Prostate gland (tissue), 2 donors: ENCODE results near the gene CCDC74A. TPM values are rescaled to one million over a fixed set of nuclear protein-coding genes. Genes with fewer than 3 reads are reported as not detected.
A peak's percentile ranks its signal among the peaks of the same experiment; 100 is the strongest.
"Not testable (repeated sequence)": the region's sequence is repeated elsewhere in the genome, so short reads cannot be mapped to it uniquely, and the experiment has no call there.

Source experiments
- DNase-seq: peaks from one replicate; pipeline ENCODE4 v3.0.0-alpha.2; 2019; ENCODE audit warnings: low spot score
- H3K27ac ChIP-seq, 2 donors: fragments of 200-600 bp; sonication (generic); 2 replicates each; pipeline ENCODE4 v1.5.1; 2017 to 2019
- H3K27me3 ChIP-seq: fragments of 200-600 bp; sonication (generic); replicated peaks from 2 replicates; pipeline ENCODE4 v1.5.1; 2019; ENCODE audit not compliant: insufficient read depth
- H3K36me3 ChIP-seq, 2 donors: fragments of 200-600 bp; sonication (generic); 1 replicate in 1 of 2; 2 replicates in 1 of 2; pipeline versions ENCODE4 v1.5.1 to v1.8.1; 2017 to 2019
- H3K4me1 ChIP-seq: fragments of 200-600 bp; sonication (generic); replicated peaks from 2 replicates; pipeline ENCODE4 v1.5.1; 2019
- H3K4me3 ChIP-seq, 2 donors: fragments of 200-600 bp; sonication (generic); 2 replicates each; pipeline ENCODE4 v1.5.1; 2017 to 2019
- H3K9me3 ChIP-seq: fragments of 200-600 bp; sonication (generic); 2 replicates; pipeline ENCODE4 v1.5.1; 2017
- POLR2A ChIP-seq: fragments of 450-650 bp; IDR thresholded peaks from one replicate; pipeline ENCODE4 v1.6.1; 2016; ENCODE audit warnings: antibody characterized with exemption, mild to moderate bottlenecking
- POLR2AphosphoS5 ChIP-seq: sonication (generic); formaldehyde crosslinking; IDR thresholded peaks from one replicate; pipeline ENCODE4 v1.6.1; 2017; ENCODE audit warnings: antibody characterized with exemption
- WGBS: methylation state at CpG from one replicate; pipeline ENCODE4 v1.1.5; 2018; 5-methylcytosine and 5-hydroxymethylcytosine counted together
- intact Hi-C: fragments of 100-400 bp; cut with DNase I; formaldehyde crosslinking; loops from one replicate; pipeline ENCODE4 v1.14.2; 2022
- total RNA-seq, 2 donors: library from RNA; depleted of rRNA; stranded (reverse); fragments of >200 nt; gene quantifications; one replicate each; pipeline ENCODE4 v1.1.0, GENCODE V29; 2016
- TF ChIP-seq, protein P1 (sequence below), 4 experiments: fragments of 200-600 bp in 2 of 4; fragments of 450-650 bp in 2 of 4; sonication (generic) in 2 of 4; IDR thresholded peaks; 1 replicate in 3 of 4; 2 replicates in 1 of 4; pipeline ENCODE4 v1.5.1; 2016 to 2019; ENCODE audit warnings: antibody characterized with exemption in 4 of 4, mild to moderate bottlenecking in 2 of 4, moderate library complexity in 2 of 4

CCDC74A gene
- total RNA-seq, 2 donors from 2014 or later = 15.5 to 95.5 TPM

DNA sequence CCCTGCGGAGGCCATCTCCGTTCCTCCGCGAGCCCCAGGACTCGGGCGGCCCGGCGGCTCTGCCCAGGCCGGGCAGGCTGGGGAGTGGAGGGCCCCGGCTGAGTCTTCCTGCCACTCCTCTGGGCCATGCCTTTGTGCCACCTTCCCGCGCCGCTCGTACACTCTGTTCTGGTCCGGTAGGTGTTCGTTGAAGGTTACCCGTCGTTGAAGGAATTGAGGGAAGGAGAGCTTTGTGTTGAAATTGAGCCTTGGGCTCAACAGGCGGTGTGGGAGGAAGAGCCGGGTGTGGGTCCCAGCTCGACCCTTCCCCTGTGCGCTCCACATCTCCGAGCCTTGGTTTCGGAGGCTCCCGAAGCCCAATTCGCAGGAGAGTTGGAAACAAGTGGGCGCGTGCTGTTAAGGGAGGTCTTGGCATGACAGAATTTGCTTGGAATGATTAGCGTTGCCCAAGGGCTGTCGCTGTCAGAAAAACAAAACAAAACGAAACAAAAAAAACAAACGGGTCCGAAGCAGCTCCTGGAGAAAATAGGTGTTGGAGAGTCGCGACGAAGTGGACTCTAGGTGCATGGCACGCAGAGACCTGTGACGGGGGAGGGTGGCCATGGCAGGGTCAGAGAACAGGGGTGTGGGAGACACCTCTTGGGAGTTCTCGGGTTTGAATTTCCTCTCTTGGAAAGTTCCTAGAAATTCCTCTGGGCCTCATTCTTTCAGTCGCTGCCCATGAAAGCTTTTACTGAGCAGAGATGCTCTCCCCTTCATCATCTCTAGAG, 34.3 kb upstream of the CCDC74A start:
- intact Hi-C loops = no loop called here
- Histone ChIP-seq H3K27ac (peak overlapping the region; percentile 90 to 92), H3K9me3 (no peaks in the 10 kb centered on the region), H3K4me1 (no peaks in the 10 kb centered on the region), H3K27me3 (no peaks in the 10 kb centered on the region), H3K36me3 (no peaks in the 10 kb centered on the region), H3K4me3 (peak overlapping the region; percentile 68 to 79)
- TF ChIP-seq, protein P1, sequence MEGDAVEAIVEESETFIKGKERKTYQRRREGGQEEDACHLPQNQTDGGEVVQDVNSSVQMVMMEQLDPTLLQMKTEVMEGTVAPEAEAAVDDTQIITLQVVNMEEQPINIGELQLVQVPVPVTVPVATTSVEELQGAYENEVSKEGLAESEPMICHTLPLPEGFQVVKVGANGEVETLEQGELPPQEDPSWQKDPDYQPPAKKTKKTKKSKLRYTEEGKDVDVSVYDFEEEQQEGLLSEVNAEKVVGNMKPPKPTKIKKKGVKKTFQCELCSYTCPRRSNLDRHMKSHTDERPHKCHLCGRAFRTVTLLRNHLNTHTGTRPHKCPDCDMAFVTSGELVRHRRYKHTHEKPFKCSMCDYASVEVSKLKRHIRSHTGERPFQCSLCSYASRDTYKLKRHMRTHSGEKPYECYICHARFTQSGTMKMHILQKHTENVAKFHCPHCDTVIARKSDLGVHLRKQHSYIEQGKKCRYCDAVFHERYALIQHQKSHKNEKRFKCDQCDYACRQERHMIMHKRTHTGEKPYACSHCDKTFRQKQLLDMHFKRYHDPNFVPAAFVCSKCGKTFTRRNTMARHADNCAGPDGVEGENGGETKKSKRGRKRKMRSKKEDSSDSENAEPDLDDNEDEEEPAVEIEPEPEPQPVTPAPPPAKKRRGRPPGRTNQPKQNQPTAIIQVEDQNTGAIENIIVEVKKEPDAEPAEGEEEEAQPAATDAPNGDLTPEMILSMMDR (IDR thresholded peaks at IDR 0.05) = no peak
- no peak for TF ChIP-seq POLR2AphosphoS5
- no peak for TF ChIP-seq POLR2A
- no peak for DNase-seq
- WGBS = 1% methylated on average over 28 of the region's 40 CpGs

GRCh38 chr2:131495506-131495905, 32.2 kb upstream of the CCDC74A start:
- H3K27ac ChIP-seq, intact Hi-C loops, H3K4me3 ChIP-seq, H3K4me1 ChIP-seq, H3K9me3 ChIP-seq, DNase-seq, H3K27me3 ChIP-seq, H3K36me3 ChIP-seq: not testable (repeated sequence)
- WGBS = 96% methylated on average over 1 of the region's 1 CpG

DNA sequence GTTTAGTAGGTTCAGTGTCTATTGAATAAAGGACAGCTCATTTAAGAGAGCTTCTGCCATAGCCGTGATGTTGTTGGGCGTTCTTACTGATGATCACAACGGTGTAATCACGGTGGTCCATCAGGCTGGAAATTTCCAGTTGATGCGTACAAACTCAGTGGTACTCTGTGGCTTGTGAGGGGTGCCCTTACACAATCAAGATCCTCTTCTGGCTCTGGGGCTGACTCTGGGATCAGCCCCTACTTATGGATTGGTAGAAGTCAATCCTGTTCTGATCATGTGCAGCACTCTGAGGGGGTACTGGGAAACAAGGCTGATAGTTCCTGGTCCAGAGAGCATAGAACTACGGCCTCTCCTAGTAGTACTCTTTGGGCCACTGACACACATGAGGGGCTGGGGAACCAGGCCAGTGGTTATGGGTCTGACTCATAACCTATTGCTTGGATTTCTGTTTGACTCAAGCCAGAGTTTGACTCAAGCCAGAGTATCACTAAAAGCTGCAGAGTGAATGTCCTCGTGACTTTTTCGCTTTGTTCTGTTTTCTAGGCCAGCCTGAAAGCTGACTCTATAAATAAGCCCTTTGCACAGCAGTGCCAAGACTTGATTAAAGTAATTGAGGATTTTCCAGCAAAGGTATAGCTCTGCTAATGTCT, 29.2 kb upstream of the CCDC74A start:
- H3K4me1 ChIP-seq, DNase-seq, H3K27ac ChIP-seq, H3K9me3 ChIP-seq, H3K27me3 ChIP-seq, intact Hi-C loops, H3K36me3 ChIP-seq, H3K4me3 ChIP-seq: not testable (repeated sequence)
- WGBS = 82% methylated on average over 8 of the region's 8 CpGs

- 88% methylated on average over 4 of the region's 4 CpGs for WGBS
- H3K27me3 ChIP-seq, H3K4me1 ChIP-seq, H3K4me3 ChIP-seq, H3K9me3 ChIP-seq, H3K27ac ChIP-seq, H3K36me3 ChIP-seq, DNase-seq, intact Hi-C loops: not testable (repeated sequence)
Measured at GRCh38 chr2:131503587-131503986, 24.1 kb upstream of the CCDC74A start.

GRCh38 chr2:131504082-131504750, 23.5 kb upstream of the CCDC74A start:
- WGBS = 94% methylated on average over 7 of the region's 7 CpGs
- H3K36me3 ChIP-seq, intact Hi-C loops, H3K27ac ChIP-seq, H3K4me3 ChIP-seq, H3K9me3 ChIP-seq, H3K4me1 ChIP-seq, DNase-seq, H3K27me3 ChIP-seq: not testable (repeated sequence)

- H3K4me3 ChIP-seq = no peak overlapping the region
- WGBS = 94% methylated on average over 5 of the region's 9 CpGs
- peaks cover 0 to 9% of the 10 kb centered on the region in 2 donors for H3K36me3 ChIP-seq
- no peaks in the 10 kb centered on the region for H3K9me3 ChIP-seq
- intact Hi-C loops = no loop called here
- H3K27ac ChIP-seq = no peak overlapping the region
- H3K27me3 ChIP-seq = no peaks in the 10 kb centered on the region
- no peaks in the 10 kb centered on the region for H3K4me1 ChIP-seq
- no peak for DNase-seq
- TF ChIP-seq, protein P1 (IDR thresholded peaks at IDR 0.05) = no peak
Measured at GRCh38 chr2:131509615-131510014, 18.1 kb upstream of the CCDC74A start.

DNA sequence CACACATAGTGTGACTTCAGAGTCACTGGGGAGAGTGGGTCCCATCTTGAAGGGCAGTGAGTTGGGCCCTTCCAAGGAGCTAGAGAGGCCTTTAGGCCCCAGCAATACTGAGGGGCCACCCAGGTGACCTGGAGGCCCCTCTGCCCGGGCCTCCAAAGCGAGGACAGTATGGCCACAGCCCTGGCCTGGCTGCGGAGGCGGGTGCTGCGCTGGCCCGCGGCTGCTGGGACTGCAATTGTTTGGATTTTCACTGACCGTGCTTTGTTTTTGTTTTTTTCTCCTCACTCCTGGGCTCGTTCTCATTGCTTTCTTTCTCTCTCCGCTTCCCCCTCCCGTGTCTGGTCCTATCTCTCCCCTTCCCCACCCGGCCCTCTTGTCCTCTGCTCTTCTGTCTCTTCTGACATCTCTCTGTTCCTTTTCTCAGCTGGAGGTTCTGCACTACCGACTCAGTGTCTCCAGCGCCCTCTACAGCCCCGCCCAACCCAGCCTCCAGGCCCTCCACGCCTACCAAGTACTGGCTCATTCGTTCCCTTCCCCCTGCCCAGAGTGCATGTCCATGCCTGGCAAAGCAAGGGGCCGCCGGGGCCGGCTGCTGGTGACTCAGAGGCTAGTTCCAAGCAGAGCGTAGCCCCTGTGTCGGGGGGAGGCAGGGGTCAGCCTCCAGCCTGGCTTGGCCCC, 16.3 kb upstream of the CCDC74A start:
- H3K4me3 ChIP-seq, H3K36me3 ChIP-seq, H3K9me3 ChIP-seq, intact Hi-C loops, H3K27ac ChIP-seq, DNase-seq, H3K27me3 ChIP-seq, H3K4me1 ChIP-seq: not testable (repeated sequence)
- 82% methylated on average over 22 of the region's 22 CpGs for WGBS

- DNase-seq, H3K9me3 ChIP-seq, H3K27me3 ChIP-seq, intact Hi-C loops, H3K4me3 ChIP-seq, H3K27ac ChIP-seq, H3K36me3 ChIP-seq, H3K4me1 ChIP-seq: not testable (repeated sequence)
- 91% methylated on average over 14 of the region's 17 CpGs for WGBS
Measured at GRCh38 chr2:131511969-131512870, 15.5 kb upstream of the CCDC74A start.
